ENCODE results near the gene KITLG. TPM values are rescaled to one million over a fixed set of nuclear protein-coding genes. Genes with fewer than 3 reads are reported as not detected.

Gene KITLG, protein sequence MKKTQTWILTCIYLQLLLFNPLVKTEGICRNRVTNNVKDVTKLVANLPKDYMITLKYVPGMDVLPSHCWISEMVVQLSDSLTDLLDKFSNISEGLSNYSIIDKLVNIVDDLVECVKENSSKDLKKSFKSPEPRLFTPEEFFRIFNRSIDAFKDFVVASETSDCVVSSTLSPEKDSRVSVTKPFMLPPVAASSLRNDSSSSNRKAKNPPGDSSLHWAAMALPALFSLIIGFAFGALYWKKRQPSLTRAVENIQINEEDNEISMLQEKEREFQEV
- 20.1 and 44.2 TPM in 2 replicates for total RNA-seq

DNA sequence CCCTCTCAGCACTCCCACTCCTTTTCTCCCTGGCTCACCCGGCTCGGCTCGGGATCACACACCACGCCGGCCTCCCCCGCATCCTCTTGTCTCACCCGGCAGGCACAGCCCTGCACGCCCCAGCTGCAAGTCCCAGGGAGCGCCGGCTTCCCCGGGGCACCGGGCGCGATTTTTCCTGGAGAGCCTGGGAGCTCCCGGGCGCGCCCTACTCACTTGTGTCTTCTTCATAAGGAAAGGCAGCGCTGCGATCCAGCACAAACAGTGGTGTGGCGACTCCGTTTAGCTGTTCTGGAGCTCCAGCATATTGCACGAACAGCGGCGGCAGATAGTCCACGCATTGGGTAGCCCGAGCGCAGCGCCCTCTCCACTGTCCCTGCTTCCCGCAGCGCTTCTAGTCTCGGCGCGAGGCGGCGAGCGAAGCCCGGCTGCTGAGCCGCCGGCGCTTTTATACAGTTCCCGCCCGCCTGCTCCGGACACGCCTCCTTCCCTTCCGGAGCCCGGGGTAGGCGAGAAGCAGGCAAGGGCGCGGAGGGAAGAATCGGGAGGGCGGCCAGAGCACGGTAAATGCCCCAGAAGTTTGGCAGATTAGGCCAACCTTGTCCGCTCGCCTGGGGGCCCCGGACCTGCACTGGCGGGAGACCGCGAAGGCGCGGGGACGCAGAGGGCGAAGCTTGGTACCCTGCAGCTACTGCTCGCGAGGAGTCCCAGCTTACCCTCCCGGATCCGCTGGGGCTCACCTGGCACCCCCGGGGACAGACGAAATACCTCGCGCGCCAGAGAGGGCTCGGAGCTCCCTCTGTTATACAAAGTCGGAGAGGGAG lies at the start of gene KITLG:
KITLG (minus strand) TSS at position 421 of the 821 bp plus-strand sequence; CDS start at position 228, 193 bp downstream.

